GM19397 (cell line): ENCODE measurements around the gene MCAT.

Experiments used
- ATAC-seq: cut with Tn5 transposase; IDR thresholded peaks from one replicate; pipeline ENCODE4 v1.9.1; 2021; ENCODE audit warnings: mild to moderate bottlenecking, moderate library complexity; ENCODE audit not compliant: unreplicated experiment

MCAT gene

GRCh38 chr22:43173976-43174720, 30.9 kb upstream of the MCAT start:
- no peak for ATAC-seq

DNA sequence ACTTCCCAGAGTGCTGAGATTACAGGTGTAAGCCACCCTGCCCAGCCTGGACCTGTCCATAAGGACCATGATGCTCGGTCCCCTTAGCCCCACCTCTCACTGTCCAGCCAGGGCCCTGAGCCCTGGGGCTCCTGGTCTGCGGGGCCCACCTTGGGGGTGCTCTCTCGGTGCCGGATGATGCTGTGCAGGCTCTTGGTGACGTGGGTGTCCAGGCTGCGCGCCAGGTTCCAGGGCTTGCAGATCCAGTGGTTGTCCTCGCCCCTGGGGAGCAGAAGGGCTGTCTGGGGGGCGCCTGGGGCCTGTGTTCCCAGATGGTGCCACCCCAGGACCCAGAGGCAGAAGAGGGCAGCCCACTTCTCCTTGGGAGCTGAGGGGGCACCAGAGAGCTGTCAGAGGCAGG, 30.4 kb upstream of the MCAT start:
- ATAC-seq = no peak

GRCh38 chr22:43172191-43172590, 29.0 kb upstream of the MCAT start:
- no peak for ATAC-seq

DNA sequence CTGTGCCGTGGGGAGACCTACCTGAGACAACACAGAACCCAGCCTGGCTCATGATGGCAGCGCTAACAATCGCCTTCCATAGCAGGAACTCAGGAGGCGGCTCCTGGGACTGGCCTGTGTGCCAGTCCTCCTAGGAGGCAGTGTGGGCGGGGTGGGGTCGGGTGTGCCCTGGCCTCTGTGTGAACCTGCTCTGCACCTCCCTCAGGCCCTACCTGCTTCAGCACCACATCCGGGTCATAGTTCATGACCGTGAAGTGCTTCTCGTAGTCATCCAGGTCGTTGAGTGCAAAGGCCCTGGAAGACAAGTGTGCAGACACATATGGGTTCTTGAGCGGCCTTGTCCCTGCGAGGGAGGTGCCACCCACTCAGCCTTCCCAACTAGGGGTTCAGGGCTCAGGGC, 28.4 kb upstream of the MCAT start:
- no peak for ATAC-seq

DNA sequence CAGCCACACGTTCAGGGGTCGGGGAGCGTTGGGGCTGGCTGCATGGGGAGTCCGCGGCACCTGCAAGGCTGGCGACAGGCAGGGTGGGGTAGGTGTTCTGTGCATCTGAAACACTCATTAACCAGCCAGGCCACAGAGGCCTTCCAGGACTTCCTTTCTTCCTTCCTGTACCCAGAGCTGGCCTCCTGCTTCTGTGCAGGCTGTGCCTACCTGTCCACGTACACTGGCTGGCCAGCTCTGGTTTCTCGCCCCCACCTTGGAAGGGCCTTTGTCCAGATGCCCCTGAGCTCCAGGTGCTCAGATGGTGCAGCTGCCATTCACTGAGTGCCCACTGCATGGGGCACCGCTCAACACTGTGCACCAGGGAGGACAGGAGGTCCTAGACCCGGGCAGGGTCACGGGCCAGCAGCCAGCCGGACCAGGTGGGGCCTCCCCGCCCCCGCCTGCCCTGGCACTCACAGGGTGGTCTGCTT, 27.9 kb upstream of the MCAT start:
- no peak for ATAC-seq

DNA sequence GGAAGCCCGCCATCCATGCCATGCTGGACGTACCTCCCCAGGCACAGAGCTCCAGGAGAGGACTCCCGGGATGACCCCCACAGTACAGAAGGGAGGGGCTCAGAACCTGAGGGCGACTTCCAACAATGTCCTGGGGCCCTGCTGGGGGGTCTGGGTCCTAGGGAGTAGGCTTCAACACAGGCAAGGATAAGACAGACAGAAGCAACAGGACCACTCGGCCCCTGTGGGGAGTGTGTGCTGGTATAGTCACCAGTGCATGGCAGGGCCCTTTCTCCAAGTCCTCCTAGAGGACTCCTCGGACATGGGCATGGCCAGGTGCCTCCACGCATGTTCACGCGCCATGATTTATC, 26.9 kb upstream of the MCAT start:
- no peak for ATAC-seq

- no peak for ATAC-seq
Observed at GRCh38 chr22:43169310-43170130, 26.3 kb upstream of the MCAT start.

- ATAC-seq = no peak
Observed at GRCh38 chr22:43168471-43169309, 25.5 kb upstream of the MCAT start.

DNA sequence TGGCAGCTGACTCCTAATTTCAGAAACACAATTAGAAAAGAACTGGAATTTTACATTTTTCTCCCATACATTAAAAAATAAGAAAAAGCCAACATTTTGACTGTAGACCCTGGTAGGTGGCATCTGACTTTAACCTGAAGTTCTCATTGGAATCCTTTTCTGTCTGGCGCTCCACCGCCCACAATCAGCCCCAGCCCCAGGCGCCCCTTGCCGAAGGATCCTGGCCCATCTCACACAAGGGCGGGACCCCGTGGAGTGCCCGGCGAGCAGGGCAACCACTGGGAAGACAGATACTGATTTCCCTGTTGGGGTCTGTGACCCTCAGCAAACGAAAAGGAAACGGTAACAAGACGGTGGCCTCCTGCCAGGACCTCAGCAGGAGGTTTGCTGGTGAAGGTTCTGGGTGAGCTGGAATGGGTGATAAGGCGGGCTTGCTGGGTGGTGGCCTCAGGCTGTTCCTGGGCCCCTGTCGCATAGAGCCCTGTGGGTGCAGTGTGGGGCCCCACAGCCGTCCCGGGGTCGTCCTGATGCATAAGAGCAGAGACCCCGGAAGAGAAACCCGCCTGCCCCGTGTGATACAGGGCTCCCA, 23.9 kb upstream of the MCAT start:
- no peak for ATAC-seq

DNA sequence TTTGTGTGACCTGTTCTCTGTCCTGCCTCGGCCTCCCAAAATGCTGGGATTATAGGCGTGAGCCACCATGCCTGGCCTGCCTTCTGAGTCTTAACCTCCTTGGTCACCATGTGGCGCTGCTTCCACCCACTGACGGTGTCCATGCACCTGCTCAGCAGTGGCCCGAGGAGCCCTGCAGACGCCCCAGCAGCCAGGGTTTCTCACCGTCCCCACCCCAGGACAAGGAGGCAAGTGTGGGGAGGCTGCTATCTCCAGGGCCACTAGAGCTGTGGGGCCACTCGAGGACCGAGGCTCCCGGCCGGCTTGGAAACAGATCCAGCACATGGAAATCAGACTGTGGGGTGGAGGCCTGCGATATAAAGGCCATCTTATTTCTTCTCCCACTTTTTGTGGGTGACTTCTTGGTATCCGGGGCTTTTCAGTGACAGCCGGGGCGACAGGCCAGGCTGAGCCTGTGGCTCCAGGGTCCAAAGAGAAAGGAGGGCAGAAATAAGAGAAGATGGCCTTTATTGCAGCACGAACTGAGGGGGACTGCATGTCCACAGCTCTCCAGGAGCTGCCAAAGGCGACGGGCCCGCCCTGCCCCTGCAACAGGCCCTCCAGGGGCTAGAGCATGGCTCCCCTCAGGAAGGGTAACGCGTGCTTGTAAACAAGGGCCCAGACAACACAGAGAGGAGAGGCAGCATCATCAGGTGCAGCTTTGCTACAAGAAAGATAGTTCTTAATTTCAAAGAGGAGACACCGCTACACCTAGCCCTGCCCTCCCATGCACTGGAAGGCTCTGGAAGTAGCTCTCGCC, 23.1 kb upstream of the MCAT start:
- ATAC-seq = no peak

GRCh38 chr22:43164636-43165035, 21.4 kb upstream of the MCAT start:
- ATAC-seq = no peak

GRCh38 chr22:43163241-43163795, 20.1 kb upstream of the MCAT start:
- ATAC-seq = no peak

GRCh38 chr22:43162412-43163150, 19.4 kb upstream of the MCAT start:
- no peak for ATAC-seq

GRCh38 chr22:43160497-43161126, 17.4 kb upstream of the MCAT start:
- ATAC-seq = no peak

GRCh38 chr22:43159484-43160178, 16.4 kb upstream of the MCAT start:
- ATAC-seq = no peak

DNA sequence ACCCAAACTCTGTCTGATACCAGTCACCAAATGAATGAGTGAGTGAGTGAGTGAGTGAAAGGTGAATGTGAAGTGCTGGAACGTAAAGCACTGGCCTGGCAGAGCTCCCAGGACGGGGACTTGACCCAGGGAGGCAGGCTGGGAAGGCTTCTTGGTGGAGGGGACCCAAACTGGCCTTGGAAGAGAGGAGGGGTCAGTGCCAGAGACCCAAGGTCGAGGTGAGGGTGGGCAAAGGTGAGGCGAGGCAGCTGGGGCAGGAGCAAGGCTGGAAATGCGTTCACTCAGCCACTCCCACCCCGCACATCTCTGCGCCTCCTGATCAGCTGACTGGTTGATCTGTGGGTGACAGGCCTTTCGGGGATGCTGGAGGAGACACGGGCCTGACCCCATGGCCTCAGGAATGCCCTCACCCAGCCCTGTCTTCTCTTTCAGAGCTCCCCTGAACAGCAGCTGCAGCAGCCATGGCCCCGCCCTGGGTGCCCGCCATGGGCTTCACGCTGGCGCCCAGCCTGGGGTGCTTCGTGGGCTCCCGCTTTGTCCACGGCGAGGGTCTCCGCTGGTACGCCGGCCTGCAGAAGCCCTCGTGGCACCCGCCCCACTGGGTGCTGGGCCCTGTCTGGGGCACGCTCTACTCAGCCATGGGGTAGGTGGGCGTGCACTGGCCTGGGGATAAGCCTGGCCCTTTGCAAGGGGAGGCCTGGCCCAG, 15.7 kb upstream of the MCAT start:
- no peak for ATAC-seq

GRCh38 chr22:43157874-43158546, 14.8 kb upstream of the MCAT start:
- no peak for ATAC-seq
